NOMO-1 treated with DMSO at 0.1 percent for 48 hours (cell line): Measurements from ENCODE around the gene GRK7.
"Not testable (repeated sequence)": the region's sequence is repeated elsewhere in the genome, so short reads cannot be mapped to it uniquely, and the experiment has no call there.

Source experiments
- DNase-seq: peaks from one replicate; lab custom pipeline; 2025; ENCODE audit not compliant: unreplicated experiment; lab: John Stamatoyannopoulos, UW

GRK7 gene

DNA sequence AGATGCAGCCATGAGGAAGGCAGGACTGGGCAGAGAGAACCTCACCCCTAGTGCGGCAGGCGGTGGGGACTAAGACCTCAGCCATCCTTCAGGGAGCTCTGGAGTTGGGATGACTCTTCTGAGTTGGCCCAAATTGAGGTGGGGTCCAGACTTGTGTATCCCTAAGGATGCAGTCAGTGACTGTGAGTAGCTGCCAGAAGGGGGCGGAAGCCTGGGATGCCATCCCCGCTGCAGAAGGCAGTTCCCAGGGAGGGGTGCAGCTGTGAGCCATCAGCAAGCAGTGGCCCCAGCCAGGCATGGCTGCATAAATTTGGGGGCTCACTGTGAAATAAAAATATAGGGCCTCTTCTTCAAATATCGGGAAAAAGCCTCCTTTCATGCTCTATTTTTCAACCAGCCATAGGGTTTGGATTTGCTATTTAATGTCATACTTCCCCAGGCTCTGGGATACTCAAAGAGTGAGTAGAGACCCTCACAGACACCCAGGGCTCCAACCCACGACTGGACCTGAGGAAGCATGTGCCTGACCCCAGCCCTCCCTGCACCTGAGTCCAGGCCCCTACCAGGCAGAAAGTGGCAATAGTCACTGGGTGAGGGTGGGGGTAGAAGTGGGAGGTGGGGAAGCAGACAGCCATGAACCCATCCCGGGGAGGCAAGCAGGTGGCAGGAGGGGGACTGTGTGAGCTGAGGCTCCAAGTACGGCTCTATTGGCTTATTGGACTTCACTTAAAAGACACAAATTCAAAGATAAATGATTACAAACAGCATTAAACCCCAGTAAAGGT lies 30.5 kb downstream of the GRK7 start:
- DNase-seq: no peak

DNA sequence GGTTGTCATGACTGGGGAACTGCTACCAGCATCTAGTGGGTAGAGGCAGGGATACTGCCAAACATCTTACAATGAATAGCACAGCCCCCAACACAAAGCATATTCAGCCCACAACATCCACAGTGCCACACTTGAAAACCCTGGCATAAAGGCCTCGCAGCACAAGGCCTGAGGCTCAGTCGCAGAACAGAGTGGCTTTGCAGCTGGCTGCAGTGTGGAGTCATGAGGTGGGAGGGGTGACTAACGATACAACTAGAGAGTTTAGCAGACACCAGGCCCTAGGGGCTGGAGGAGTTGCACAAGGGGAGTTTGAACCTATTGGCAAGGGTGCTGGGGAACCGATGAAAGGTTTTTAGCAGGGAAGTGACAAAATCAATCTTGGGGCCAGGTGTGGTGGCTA lies 32.1 kb downstream of the GRK7 start:
- no peak for DNase-seq

DNA sequence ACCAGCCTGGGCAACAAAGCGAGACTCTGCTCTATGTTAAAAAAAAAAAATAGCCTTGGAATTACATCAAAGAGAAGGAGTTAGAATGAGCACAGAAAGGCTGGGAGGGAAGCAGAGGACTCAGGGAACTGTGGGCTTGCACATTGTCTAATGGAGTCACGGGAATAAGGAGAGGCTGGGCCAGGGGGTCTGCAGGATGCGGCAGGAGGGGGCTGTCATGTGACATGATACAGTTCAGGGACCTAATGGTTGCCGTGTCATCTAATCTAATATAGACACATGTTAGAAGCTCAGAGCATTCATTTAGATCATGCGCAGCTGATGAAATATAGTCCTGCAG lies 32.5 kb downstream of the GRK7 start:
- no peak for DNase-seq

DNA sequence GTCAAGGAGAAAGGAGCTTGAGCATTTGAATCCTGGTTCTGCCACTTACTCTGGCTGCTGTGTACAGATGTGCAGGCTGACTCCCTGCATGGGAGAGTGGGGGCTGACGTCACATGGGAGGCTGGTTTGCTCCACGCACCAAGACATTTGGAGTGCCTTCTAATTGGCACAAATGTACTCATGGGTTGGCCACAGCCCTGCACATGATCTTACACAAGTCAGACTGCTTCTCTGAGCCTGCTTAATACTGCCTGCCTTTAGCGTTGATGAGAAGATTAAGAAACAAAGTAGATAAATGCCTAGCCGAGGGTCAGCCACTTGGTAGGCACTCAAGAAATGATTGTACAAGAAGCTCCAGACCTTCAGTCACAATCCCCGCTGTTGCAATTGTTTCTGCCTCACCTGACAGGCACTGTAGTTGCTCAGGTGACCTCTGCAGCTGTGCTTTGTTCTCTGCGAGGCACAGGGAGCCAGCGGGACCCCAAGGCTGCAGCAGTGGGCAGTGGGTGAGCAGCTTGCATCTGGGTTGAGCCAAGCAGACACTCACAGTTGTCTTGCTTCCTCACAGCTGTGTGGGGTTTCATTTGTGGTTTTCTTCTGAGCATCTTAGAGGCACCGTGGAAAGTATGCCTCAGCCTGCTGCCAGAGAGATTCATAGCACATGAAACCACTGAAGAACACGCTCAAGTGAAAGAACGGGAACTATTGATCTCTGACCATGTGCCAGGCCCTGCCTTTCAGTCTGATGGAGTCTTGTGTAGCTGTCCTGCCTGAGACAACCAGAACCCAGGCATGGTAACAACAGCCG lies 33.1 kb downstream of the GRK7 start:
- peak; percentile 99 for DNase-seq

DNA sequence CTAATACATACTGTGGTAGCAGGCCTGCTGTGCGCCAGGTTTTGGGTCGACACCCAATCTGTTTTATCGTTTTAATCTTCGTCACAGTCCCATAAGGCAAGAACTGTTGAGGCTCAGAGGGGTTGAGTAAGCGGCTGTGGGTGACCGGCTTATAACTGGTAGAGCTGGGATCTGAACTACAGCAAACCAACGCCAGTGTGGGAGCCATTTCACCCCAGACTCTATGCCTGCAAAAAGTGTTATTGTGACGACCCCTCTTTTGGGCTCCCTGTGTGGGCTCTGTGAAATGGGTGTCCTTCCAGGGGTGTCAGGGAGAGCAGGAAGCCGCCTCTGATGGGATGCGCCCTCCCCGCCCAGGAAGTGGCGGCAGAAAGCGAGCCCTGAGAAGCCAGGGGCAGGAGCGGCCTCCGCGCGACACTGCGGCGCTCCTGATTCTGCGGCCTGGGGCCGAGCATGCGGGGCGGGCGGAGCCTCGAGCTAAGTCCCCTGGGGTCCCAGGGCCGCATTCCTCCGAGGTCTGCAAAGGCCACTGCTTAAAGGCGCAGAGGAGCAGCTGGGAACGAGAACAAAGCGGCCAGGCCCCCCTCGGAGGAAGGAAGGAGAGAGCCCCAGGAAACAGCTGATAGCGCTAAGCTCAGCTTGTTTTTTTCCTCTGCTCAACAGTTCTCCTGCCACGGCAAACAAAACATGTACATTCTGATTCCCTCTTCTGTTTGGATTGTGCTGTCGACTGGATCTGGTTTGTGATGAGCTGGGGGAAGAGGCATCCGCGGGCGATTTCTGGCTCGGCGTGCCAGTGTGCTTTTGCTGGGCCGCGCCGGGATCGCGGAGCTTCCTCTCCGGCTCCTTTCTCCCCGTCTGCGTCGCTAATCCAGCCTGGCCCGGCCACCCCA lies 33.9 kb downstream of the GRK7 start:
- peak; percentile 27 for DNase-seq

DNA sequence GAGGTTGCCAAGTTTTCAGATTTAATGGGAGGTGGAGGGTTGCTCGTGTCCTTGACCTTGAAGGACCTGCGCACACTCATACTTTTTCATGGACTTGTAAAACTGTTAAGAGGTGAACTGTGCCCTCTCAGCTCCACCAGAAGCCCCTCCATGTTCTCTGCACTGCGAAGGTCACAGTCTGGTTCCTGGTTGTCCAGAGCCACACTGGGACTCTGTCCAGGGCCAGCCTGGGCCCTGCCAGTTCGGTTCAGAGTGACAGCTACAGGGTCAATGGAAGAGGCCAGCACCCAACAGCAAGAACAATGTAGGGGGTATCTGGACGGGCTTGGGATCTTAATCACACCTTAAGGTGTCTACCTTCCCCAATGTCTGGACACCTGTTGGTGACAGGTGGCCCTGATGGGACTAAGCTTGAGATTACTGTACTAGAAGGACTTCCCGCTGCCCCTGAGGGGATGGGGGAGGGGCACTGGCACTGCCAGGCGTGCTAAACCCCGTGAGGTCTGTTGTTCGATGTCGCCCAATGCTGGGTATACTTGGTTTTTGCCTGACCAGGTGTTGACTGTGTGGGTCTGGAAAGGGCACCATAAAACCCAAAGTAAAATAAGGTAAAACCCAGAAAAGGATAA lies 34.7 kb downstream of the GRK7 start:
- no peak for DNase-seq

DNA sequence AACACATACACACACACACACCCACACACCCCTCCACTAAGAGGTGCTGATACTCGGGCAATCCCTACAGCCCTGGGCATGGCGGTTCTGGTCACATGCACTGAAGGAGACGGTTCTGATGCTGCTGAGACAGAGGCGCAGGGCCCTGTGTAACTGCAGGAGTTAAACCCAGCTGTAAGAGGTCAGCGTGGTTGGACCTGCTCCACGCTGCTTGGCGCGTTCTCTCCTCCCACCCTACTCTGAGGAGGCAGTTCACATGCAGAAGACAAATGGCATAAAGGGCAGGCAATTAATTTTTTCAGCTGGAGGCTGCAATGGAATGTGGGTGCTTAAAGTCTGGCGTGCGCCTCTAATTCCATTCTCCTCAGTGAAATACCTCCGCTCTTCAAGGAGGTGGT lies 35.2 kb downstream of the GRK7 start:
- DNase-seq: no peak

DNA sequence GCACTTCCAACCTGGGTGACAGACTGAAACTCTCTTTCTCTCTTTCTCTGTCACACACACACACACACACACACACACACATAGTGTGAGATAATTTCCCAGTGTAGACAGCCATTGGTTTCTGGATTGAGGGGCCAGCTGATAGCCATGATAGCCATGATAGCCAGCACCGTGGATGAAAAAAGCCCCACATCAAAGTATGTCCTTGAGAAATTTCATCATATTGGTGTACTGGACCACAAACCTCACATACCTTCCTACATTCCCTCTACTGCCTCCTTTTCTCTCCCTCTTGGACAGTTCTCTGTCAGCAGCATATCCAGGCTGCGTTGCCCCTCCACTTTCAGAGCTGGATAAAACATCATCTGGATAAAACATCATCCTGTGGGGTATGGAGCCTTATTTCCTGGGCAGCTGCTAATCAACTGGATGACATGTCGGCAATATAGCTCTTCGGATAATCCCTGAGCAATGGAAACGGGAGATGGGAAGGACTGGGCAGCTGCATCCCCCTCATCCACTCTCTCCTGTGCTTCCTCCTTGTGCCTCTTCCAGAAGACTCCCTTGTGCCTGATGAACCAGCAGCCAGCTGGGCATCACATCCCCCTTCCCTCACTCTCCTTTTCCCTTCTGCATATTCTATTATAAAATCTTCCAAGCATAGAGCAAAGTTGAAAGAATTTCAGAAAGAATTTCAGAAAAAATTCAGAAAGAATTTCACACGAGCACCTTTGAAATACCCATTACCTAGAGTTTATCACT lies 39.3 kb downstream of the GRK7 start:
- no peak for DNase-seq

DNA sequence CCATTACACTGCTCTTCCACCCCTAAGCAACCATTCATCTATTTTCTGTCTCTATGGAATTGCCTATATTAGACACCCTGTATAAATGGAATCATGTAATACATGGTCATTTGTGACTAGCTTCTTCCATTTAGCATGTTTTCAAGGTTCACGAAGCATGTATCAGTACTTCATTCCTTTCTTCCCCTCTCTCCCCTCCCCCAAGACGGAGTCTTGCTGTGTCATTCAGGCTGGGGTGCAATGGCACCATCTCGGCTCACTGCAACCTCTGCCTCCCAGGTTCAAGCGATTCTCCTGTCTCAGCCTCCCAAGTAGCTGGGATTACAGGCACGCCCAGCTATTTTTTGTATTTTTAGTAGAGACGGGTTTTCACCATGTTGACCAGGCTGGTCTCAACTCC lies 40.3 kb downstream of the GRK7 start:
- not testable (repeated sequence) for DNase-seq

DNA sequence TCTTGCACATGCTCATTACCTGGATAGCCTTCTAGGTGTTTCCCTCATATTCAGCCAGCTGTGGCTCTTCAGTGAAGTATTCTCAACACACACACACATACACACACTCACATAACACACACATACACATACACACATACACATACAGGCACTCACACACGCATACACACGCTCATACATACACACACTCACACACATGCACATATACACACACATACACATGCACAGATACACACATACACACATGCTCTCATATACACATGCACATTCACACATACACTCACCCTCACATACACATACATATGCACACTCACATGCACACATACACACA lies 41.2 kb downstream of the GRK7 start:
- no peak for DNase-seq

DNA sequence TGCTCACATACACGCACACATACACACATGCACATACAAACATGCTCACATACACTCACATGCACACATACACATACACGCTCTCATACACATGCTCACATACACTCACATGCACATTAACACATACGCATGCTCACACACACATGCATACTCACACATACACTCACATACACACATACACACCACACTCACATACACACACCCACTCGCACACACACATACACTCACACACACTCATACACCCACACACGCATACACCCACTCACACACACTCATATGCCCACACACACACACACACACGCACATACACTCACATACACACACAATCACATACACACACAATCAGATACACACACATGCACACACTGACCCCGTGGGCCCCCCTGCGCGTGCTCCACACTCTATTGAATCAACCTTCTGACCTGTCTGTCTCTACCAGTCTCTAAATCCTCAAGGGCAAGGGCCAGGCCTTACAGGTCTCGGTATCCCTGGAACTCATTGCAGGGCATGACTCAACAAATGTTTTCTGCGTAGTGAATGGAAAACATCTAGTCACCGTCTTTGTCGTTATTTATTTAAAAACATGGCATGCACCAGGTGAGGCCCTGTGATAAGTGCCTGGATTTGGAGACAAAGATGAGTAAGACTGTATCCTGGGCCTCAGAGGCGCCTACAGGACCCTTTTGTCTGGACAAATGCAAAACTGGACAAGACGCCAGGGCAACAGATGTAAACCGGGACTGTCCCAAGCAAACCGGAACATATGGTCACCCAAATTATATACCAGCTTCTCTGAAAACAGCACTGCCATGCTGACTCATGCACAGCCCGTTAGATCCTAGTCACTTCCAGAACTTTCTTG lies 41.8 kb downstream of the GRK7 start:
- DNase-seq: no peak

DNA sequence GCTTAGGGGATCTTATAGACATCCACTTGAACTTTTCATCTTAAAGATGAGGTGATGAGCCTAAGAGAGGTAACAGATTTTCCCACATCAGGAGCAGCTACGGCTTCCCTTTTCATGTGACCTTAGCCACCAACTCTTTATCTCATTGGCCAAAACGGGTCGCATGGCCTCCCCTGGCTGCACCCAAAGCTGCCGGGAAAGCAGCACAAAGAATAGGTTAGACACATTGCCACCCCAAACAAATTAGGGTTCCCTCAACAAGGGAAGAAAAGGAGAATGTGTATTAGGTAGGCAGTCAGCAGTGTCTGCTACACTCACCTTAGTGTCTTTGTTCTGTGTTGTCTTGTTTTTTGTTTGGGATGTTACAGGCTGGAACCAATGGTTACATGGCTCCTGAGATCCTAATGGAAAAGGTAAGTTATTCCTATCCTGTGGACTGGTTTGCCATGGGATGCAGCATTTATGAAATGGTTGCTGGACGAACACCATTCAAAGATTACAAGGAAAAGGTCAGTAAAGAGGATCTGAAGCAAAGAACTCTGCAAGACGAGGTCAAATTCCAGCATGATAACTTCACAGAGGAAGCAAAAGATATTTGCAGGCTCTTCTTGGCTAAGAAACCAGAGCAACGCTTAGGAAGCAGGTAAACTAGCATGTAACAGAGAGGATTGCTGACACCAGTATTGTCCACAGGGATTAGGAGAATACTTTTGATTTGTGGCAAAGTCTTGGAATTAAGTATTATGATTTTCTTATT lies 44.2 kb downstream of the GRK7 start:
- no peak for DNase-seq

DNA sequence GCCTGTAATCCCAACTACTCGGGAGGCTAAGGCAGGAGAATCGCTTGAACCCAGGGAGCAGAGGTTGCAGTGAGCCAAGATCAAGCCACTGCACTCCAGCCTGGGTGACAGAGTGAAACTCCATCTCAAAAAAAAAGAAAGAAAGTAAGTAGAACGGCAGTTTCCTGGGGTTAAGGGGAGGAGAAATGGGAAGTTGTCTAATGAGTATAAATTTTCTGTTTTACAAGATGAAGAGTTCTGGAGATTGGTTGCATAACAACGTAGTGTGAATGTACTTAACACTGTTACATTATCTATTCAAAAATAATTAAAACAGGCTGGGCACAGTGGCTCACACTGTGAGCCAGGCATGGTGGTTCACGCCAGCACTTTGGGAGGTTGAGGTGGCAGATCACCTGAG lies 45.4 kb downstream of the GRK7 start:
- DNase-seq: peak; percentile 99

DNA sequence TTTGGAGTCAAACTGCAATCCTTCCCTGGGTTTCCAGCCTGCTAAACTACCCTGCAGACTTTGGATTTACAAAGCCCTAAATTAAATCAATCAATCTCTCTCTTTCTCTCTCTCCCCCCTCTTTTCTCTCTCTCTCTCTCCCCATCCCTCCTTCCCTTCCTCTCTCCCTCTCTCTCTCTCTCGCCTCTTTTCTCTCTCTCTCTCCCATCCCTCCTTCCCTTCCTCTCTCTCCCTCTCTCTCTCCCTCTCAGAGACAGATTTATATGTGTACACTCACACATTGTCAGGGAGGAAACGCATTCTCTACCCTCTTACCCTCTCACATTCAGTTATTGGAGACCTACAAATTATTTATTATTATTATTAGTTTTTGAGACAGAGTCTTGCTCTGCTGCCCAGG lies 47.0 kb downstream of the GRK7 start:
- DNase-seq: no peak

DNA sequence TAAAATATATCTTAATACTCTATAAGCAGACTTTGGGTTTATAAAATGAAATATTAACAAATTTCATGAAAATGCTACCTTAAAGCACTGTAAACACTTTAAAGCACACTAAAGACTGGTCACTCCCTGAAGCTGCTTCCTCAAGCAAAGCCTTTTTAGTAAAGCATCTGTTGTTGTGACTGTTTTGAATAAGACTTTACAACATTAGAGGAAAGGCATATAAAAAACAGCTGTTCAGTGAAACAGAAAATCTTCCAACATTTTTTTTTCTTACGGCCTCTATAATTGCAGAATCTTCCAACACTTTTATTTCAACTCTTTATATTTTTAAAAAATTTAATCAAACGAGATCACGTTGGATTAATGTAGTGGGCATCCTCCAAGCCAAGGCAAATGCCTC lies 48.1 kb downstream of the GRK7 start:
- no peak for DNase-seq

DNA sequence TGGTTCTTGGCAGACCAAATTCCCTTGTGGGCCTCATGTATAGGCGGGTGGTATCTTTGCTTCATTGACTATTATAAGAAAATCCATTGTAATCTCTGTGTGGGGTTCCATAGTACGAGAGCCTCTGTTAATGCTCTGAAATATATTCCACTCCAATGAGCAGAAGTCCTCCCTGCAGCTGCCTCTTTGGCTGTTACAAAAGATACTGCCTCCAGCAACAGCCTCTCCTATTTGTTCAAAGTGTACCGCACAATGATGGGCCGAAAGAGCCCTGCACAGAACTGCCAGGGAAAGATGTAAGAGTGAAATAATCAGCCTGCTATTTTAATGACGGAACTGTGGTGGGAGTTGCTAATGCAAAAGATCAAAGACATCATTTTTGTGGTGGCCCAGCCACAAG lies 48.9 kb downstream of the GRK7 start:
- no peak for DNase-seq

DNA sequence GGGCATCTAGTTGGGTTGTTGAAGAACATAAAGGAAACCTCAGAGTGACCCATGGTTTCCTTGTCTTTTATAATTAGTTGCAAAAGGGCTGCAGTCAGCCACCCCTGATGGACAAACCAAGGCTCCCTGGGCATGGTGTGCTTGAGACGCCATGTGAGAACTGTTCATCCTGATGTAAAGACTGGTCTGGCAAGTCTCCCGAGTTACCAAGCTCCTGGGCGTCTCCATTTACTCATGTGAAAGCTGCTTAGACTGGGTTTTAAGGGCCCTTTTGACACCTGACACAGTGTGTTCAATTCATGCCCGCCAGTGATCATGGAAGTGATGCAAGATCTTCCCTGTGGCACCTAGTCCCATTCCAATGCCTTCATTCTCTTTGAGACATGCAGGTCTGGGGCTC lies 49.4 kb downstream of the GRK7 start:
- DNase-seq: no peak
